ENCODE results near the gene NOTCH2.

NOTCH2 gene

DNA sequence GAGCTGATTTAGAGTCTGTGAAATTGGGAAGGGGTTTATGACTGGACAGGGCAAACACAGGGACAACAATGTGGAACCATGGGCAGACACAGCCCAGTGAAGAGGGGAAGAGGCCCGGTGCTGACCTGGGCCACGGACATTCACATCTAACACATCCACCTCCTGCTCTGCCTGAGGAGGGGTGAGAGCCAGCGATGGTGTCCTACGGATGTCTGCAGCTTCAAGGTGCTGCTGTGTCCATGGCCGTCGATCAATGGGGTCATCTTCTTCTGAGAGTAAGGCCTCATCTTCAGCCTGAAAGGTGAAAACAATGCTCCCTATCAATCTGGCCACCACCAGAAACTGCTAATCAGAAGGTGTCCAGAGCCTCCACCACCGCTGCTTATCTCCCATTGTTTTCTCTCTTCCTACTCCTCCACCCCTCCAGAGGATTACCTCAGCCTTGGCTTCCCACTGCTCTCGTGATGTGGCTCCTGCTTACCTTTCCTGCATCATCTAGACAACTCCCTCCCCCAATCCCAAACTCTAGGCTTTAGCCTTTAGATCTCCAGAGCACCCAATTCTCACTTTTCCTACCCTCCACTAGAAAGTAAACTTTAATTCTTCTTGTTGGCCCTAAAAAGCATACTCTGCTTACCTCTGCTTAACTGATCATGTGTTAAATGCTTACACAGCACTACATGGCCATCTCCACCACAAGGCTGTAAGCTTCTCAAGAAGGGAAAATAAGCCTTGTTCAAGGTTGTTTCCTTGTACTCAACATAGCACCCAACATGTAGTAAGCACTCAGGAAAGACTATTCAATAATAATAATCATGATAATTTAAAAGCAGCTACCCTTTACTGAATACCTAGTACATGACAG, 149.1 kb downstream of the NOTCH2 start:
- intact Hi-C loops (cut with DNase I): no loop called here
- no peak for DNase-seq

DNA sequence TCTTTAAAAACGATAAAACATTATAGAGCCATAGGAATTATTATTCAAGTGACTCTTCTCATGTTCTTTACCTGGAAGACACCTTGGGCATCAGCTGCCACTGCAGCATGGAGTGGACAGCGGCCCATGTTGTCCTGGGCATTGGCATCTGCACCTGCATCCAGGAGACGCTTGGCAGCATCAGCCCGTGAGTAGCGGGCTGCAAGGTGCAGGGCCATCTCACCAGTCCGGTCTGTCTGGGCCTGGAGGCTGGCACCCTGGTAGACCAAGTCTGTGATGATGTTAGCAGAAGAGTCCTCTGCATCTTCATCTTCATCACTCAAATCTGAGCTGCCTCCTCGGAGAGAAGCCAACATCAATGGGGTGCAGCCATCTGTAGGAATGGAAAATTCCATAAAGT, 150.2 kb downstream of the NOTCH2 start:
- no peak for DNase-seq
- intact Hi-C loops (cut with DNase I): no loop called here

DNA sequence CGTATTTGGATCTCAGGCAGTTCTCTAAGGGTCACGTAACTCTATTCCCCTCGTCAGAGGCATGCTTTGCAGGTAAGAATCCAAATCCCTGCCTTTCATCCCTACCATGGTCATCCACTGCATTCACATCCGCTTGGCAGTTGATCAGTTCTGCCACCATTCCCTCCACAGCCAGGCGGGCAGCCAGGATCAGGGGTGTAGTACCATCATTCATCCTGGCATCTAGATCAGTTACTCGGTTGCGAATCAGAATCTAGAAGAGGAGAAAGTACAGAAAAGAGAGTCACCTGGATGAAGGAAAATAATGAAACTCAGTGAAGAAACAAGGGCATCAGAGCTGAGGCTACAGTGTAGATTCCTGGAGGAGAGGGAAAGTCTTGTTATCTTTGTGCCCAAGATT, 151.2 kb downstream of the NOTCH2 start:
- DNase-seq: no peak
- intact Hi-C loops (cut with DNase I): no loop called here

DNA sequence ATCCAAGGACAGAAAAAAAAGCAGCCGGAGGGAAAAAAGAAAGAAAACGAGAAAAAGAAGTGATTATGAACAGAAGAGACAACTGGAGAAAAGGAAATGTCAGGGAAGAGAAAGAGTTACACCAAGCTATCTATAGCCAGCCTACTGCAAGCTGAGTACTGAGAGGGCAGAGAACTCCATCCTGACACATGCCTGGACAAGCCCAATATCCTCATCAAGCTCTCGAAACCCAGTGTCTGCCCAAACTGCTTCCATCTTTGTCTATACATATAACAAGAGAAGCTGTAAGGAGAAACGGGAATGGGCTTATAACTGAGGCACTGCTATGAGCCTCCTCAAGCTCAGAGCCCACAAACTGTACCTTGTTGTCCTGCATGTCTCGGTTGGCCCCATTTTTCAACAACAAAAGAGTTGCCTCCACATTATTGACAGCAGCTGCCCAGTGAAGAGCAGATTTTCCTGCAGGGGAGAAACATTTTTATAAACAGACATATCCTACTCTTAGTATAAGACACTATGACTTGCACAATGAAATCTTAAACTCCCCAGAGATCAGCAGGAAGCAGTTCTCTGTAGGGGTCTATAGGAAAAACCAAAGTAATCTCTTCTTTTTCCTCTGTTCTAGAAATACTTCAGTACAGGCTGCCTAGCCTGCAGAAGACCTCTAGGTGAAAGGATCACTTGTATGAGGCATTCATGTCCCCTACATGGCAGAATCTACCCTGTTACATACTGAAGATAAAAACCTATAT, 152.0 kb downstream of the NOTCH2 start:
- no peak for DNase-seq
- intact Hi-C loops (cut with DNase I): no loop called here

DNA sequence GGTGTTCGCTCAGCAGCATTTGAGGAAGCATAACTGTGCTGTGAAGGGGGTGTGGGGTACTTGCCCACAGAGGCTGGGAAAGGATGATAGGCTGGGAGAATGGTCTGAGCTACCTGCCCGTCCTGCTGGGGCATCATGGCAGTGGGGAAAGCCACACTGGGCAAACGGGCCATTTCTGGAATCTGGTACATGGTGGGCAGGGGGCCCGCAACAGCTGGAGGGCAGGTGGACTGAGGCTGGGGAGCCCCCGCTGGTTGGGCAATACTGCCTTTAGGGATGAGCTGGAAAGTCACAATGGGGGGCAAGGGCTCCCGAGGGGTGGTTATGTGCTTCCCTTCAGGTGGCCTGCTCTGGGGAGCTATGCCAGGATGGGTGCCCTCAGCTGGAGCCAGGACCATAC, 153.9 kb downstream of the NOTCH2 start:
- DNase-seq: no peak
- intact Hi-C loops (cut with DNase I): no loop called here

DNA sequence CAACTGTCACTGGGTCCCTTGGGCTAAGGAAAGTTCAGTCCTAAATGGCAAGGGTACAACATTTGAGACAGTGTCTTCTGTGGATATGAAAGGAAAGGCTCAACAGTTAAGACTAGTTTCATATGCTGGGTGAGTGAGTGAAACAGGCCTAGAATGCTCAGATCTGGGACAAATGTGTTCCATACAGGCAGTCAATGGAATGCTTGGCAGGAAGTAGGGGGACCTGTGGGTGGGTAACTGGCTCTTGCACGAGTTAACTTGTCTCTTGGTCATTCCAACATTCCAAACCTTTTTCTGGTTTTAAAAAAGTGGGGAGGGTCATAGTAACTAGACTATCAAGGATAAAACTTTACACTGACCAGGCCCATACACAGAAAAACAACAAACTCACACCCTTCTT, 155.4 kb downstream of the NOTCH2 start:
- no peak for DNase-seq
- intact Hi-C loops (cut with DNase I): no loop called here

DNA sequence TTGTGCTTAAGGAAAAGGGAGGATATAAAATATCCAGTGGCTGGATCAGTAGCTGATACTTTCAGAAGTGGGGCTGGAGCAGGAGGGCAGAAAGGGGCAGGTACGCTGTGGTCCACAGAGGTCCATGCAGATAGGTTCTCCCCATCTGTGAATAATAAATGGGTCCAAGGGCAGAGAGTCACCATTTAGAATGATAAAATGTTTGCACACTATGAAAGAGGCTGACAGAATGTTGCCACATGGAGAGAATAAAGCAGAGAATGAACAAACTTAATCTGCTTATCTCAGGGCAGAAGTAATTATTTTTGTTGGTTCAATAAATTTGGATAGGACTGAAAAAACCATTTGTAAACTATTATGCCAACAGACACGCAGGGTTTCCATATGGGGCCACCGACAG, 156.5 kb downstream of the NOTCH2 start:
- intact Hi-C loops (cut with DNase I): no loop called here
- no peak for DNase-seq

DNA sequence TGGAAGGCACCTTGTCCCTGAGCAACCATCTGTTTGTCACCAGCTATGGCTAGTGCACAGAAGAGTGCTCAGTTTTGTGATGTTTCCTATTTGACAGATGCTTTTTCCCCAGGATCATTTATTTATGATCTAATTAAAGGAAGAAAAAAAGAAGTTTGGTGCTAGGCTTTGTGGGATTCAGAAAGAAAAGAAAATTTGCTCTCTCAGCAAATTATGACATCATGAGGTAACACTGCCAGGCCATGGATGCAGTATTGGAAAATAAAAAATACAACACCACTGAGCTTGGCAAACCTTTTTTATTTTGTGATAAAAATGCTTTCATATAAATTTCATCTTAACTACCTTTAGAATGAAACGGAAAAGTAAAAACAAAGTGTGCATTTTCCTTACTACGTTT, 157.7 kb downstream of the NOTCH2 start:
- intact Hi-C loops (cut with DNase I): no loop called here

DNA sequence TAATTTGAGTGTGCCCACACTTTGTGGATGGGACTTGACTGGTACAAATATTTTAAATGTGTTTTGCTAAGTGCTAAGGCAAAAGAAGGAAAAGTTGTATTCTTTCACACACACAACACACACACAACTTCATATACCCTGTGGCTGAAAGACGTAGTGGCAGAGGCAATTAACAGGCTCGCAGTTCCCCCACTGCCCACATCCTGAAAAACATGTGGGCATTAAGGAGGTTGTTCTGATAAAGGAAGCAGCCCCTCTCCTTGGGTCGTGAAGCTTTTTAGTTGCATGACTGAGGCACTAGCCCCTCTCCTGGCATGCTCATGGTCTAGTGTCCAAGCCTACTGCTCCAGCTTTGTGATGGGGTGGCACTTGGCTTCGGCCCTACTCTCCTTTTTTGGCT, 158.8 kb downstream of the NOTCH2 start:
- intact Hi-C loops (cut with DNase I): no loop called here
- DNase-seq: no peak

More for the DNA sequence above, 157.7 kb downstream of the NOTCH2 start:
- DNase-seq: no peak

DNA sequence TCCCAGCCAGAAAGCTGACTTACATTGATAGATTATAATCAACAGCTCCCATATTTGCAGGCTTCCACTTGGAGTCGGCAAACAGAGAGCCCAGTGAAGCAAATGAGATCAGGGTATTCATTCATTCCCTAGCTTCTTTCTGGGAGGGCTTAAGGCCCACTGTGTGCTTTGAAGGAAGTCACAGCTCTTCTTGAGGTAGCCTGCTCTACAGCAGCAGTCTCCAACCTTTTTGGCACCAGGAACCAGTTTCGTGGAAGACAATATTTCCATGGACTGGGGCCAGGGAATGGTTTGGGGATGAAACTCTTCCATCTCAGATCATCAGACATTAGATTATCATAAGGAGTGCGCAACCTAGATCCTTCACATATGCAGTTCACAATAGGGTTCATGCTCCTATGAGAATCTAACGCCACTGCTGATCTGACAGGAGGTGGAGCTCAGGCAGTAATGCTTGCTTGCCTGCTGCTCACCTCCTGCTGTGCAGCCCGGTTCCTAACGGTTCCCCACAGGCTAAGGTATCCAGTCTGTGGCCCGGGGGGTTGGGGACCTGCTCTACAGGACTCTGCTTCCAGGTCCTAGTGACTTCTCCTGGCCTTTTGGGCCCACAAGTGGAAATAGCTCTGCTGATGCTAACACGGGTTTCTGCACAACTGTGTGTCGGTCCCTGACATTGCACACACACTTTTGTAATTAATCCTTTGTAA, 159.4 kb downstream of the NOTCH2 start:
- intact Hi-C loops (cut with DNase I): no loop called here
- DNase-seq: no peak

DNA sequence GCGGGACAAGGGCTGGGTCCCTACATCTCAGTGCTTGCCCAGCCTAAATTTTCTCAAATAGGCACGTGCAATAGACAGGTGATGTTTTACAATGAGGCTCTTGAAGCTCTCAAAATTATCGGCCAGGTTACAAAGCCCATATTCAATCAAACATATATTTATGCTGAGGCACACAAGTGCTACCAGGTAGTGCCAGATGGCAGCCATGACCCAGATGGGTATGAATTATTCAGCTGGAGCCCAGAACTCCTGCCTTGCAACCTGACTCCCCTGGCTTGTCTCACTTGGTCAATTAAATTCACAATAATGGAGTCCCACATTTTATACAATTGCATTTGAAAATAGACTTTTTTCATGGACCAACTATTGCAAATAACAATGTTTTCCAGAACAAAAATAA, 160.8 kb downstream of the NOTCH2 start:
- intact Hi-C loops (cut with DNase I): no loop called here
- DNase-seq: no peak

DNA sequence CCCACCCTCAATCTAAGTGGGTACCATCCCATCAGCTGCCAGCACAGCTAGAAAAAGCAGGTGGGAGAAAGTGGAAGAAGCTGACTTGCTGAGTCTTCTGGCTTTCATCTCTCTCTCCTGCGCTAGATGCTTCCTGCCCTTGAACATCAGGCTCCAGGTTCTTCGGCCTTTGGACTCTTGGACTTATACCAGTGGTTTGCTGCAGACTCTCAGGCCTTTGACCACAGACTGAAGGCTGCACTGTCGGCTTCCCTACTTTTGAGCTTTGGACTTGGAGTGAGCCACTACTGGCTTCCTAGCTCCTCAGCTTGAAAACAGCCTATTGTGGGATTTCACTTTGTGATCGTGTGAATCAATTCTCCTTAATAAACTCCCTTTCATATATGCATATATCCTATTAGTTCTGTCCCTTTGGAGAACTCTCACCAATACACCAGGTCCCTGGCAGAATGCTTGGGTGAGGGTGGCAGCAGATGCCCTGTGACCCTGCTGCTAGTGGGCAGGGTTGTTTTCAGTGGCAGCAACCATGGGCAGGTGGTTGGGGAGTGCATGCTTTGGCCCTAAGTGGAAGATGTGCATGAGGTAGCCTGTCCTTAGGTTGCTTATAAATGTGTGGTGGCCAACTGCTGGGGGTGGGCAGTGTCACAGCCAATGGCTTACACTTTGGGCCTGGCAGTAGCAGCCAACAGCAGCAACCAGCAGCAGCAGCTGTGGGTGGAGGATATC, 162.4 kb downstream of the NOTCH2 start:
- no peak for DNase-seq
- intact Hi-C loops (cut with DNase I): no loop called here

DNA sequence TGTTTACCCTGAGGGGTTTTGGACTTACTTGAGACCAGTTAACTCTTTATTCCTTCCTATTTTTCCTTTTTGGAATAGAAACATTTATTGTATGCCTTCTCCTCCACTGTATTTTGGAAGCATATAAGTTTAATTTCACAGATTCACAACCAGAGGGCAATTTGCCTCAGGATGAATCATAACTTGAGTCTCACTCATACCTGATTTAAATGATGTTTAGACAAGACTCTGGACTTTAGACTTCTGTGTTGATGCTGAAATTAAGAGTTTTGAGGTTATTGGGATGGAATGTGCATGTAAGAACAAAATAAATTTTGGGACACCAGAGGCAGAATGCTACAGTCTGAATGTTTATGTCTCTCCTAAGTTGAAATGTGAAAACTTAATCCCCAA, 166.0 kb downstream of the NOTCH2 start:
- no peak for DNase-seq
- intact Hi-C loops (cut with DNase I): no loop called here

DNA sequence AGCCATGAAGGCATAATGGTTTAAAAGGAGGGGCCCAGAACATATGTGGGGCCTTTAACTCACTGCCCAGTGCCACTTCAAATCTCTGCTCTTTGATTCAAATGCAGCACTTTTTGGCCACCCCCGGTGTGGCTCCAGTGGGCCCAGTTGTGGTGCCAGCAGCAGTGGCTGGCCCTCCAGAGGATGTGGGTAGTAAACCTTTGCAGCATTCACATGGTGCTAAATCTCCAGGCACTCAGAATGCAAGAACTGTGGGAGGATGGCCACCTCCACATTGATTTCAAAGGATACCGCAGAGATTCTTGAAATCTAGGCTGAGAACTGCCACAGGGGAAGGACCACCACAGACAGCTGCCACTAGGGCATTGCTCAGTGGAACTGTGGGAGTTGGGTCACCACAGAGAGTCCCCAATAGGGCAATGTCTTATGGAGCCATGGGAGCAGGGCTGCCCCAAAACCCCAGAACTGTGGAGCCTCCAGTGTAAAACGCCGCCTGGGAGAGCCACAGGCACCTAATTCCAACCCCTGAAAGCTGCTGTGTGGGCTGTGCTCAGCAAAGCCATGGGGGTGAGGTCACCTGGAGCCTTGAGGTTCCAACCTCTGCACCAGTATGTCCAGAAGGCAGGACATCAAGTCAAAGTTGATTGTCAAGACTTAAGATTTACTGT, 166.6 kb downstream of the NOTCH2 start:
- intact Hi-C loops (cut with DNase I): no loop called here
- DNase-seq: no peak

DNA sequence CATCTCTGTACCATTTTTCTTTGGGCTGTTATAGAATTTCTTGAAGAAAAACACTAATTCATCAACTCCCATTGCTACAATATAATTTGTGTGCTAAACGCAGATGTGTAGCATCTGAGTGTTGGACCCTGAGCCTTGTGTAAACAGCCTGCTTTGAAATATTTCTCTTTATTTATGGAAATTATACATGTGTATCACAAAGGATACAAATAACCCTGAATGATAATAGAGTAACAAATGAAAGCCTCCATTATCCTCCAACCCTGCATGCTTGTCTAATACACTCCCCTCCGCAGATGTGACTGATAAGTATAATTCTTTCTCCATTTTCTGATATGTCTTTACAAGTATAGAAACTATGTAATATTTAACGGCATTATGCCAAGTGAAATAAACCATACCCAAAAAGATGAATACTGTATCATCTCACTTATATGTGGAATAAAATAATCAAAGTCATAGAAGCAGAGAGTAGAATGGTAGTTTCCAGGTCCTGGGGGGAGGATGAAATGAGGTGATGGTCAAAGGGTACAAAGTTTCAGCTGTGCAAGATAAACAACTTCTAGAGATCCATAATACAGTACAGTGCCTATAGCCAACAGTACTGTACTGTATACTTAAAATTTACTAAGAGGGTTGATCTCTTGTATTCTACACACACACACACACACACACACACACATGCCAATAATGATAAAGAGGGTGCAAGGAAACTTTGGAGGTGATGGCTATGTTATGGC, 170.3 kb downstream of the NOTCH2 start:
- no peak for DNase-seq

DNA sequence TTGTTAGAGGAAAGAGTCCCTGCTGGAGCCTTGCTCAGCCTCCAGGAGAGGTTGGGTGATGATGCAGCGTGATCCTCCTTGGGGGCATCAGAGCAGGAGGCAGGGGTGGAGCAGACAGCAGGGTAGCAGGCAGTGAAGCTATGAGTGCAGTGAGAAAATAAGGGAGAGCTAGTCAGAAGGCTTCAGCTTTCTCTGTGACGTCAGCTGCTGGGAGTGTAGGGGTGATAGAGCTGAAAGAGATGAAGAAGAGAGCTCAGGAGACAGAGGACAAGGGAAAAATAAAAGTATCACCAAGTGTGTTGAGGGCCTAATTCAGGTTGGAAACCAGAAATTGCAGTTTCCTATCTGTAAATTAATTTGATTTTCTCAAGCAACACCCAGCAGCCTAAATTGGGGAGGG, 170.9 kb downstream of the NOTCH2 start:
- DNase-seq: no peak
- intact Hi-C loops (cut with DNase I): no loop called here

More for the DNA sequence above, 170.3 kb downstream of the NOTCH2 start:
- intact Hi-C loops (cut with DNase I): no loop called here

DNA sequence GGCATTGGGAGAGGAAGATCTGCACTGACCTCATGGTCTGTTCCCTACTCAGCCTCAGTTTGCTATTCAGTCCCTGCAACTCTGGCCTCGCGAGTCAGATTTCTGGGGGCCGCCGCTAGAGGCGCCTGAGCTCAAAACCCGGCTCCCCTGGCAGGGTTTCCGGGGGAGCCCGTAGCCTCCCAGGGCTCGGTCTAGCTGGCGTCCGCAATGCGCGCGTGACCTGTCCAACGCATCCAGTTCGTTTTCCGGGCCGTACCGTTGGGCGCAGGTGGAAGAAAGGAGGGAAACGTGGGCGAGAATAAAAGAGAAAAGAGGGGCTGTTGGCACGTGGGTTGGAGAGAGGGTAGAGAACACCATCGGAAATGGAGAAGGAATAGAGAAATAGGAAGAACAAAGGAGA, 173.2 kb downstream of the NOTCH2 start, which contains the start of gene ADAM30:
TSS of gene ADAM30 (minus strand) at position 213 of the 400 bp plus-strand sequence. CDS start at position 34, 179 bp downstream.
- intact Hi-C loops (cut with DNase I): no loop called here
- DNase-seq: no peak

DNA sequence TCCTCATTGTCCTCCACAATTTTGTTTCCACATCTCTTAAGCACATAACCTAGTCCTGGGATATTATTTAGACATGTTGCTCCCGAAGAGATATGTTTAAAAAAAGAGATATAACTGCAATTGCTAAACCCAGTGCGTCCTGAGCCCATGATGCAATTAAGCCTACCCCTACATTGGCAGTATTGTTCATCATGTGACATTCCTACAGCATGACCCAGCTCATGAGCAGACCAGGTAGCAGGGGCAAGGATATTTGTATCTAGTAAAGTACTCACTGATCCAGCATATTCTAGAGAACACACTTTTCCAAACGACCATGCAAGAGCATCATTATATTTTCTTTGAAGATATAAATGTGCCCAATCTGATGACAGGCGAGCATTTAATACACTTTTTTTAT, 174.4 kb downstream of the NOTCH2 start:
- intact Hi-C loops (cut with DNase I): no loop called here
- DNase-seq: no peak
